MM.1S (cell line): ENCODE results near the gene GPSM1.
"Not testable (repeated sequence)": the region's sequence is repeated elsewhere in the genome, so short reads cannot be mapped to it uniquely, and the experiment has no call there.

ENCODE experiments used
- DNase-seq: peaks from one replicate; pipeline ENCODE4 v3.0.0-alpha.2; 2015
- H2AFZ ChIP-seq: fragments of 300-600 bp; sonication (generic); 2 replicates; pipeline ENCODE4 v1.6.0; 2016; ENCODE audit warnings: antibody characterized with exemption, low read length
- H3F3A ChIP-seq: fragments of 300-600 bp; sonication (generic); 2 replicates; pipeline ENCODE4 v1.6.1; 2016; ENCODE audit warnings: mild to moderate bottlenecking, antibody characterized with exemption, low read length, moderate library complexity, mixed read lengths; ENCODE audit not compliant: insufficient read depth
- H3K27ac ChIP-seq: fragments of 300-600 bp; sonication (generic); 2 replicates; pipeline ENCODE4 v1.5.1; 2016; ENCODE audit warnings: mild to moderate bottlenecking, low read length
- H3K27me3 ChIP-seq: fragments of 300-600 bp; sonication (generic); replicated peaks from 2 replicates; pipeline ENCODE4 v1.6.0; 2016; ENCODE audit warnings: low read length; ENCODE audit not compliant: insufficient read depth
- H3K36me3 ChIP-seq: fragments of 300-600 bp; sonication (generic); replicated peaks from 2 replicates; pipeline ENCODE4 v1.6.1; 2016; ENCODE audit warnings: mild to moderate bottlenecking, low read length, mixed read lengths; ENCODE audit not compliant: insufficient read depth
- H3K4me1 ChIP-seq: fragments of 300-600 bp; sonication (generic); 2 replicates; pipeline ENCODE4 v1.6.1; 2016; ENCODE audit warnings: low read length, mixed read lengths
- H3K4me2 ChIP-seq: fragments of 300-600 bp; sonication (generic); 2 replicates; pipeline ENCODE4 v1.6.0; 2016; ENCODE audit warnings: low read depth, low read length
- H3K4me3 ChIP-seq: fragments of 300-600 bp; sonication (generic); 2 replicates; pipeline ENCODE4 v1.5.1; 2016; ENCODE audit warnings: low read length, mixed read lengths
- H3K79me2 ChIP-seq: fragments of 300-600 bp; sonication (generic); 2 replicates; pipeline ENCODE4 v1.6.1; 2016; ENCODE audit warnings: mixed run types, low read length, mixed read lengths
- H3K9ac ChIP-seq: fragments of 300-600 bp; sonication (generic); 2 replicates; pipeline ENCODE4 v1.6.1; 2016; ENCODE audit warnings: low read length, mixed read lengths
- H3K9me2 ChIP-seq: fragments of 300-600 bp; sonication (generic); replicated peaks from 2 replicates; pipeline ENCODE4 v1.6.1; 2016; ENCODE audit warnings: mild to moderate bottlenecking, low read length, mixed read lengths; ENCODE audit not compliant: insufficient read depth
- H3K9me3 ChIP-seq: fragments of 300-600 bp; sonication (generic); replicated peaks from 2 replicates; pipeline ENCODE4 v1.6.1; 2016; ENCODE audit warnings: mild to moderate bottlenecking, low read length, mixed read lengths; ENCODE audit not compliant: insufficient read depth
- H4K20me1 ChIP-seq: fragments of 300-600 bp; sonication (generic); 2 replicates; pipeline ENCODE4 v1.6.1; 2016; ENCODE audit warnings: mild to moderate bottlenecking, low read length, moderate library complexity, mixed read lengths; ENCODE audit not compliant: insufficient read depth
- EZH2 ChIP-seq: fragments of 300-600 bp; sonication (generic); optimal IDR thresholded peaks from 2 replicates; pipeline ENCODE3; 2017; ENCODE audit warnings: low read depth, mild to moderate bottlenecking, antibody characterized with exemption, low read length, mixed read lengths
- EZH2phosphoT487 ChIP-seq: fragments of 300-600 bp; sonication (generic); IDR thresholded peaks from 2 replicates; pipeline ENCODE4 v1.6.1; 2018; ENCODE audit warnings: antibody characterized with exemption, low read length
- TF ChIP-seq, protein P1 (sequence below): fragments of 300-600 bp; sonication (generic); IDR thresholded peaks from 2 replicates; pipeline ENCODE4 v1.5.1; 2016; ENCODE audit warnings: antibody characterized with exemption, low read length, mixed read lengths

The GPSM1 gene

DNA sequence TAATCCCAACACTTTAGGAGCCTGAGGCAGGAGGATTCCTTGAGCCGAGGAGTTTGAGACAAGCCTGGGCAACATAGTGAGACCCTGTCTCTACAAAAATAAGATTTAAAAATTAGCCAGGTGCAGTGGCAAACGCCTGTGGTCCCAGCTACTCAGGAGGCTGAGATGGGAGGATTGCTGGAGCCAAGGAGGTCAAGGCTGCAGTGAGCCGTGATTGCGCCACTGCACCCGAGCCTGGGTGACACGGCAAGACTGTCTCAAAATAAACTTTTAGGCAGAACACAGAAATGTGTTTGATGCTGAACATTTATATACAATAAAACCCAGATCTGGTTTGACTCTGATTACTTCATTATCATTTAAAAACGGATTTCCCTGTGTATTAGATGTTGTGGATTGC is 78.1 kb downstream of the GPSM1 start:
- H3K4me1 ChIP-seq, result peaks cover 31% of the 10 kb centered on the region
- H3F3A ChIP-seq, result 0 out of 2 replicates have a peak, but pooled peaks cover 4% of the 10 kb centered on the region
- no peak overlapping the region for H3K4me3 ChIP-seq
- peaks cover 21% of the 10 kb centered on the region for H3K79me2 ChIP-seq
- no peak overlapping the region for H3K9ac ChIP-seq
- no peaks in the 10 kb centered on the region for H3K36me3 ChIP-seq
- H3K9me3 ChIP-seq, result no peaks in the 10 kb centered on the region
- H3K27ac ChIP-seq, result no peak overlapping the region; the same call in 1 of the 2 replicates
- no peaks in the 10 kb centered on the region for H3K9me2 ChIP-seq
- H3K27me3 ChIP-seq, result no peaks in the 10 kb centered on the region
- H4K20me1 ChIP-seq, result no peaks in the 10 kb centered on the region
- no peak overlapping the region for H2AFZ ChIP-seq
- TF ChIP-seq, protein P1, sequence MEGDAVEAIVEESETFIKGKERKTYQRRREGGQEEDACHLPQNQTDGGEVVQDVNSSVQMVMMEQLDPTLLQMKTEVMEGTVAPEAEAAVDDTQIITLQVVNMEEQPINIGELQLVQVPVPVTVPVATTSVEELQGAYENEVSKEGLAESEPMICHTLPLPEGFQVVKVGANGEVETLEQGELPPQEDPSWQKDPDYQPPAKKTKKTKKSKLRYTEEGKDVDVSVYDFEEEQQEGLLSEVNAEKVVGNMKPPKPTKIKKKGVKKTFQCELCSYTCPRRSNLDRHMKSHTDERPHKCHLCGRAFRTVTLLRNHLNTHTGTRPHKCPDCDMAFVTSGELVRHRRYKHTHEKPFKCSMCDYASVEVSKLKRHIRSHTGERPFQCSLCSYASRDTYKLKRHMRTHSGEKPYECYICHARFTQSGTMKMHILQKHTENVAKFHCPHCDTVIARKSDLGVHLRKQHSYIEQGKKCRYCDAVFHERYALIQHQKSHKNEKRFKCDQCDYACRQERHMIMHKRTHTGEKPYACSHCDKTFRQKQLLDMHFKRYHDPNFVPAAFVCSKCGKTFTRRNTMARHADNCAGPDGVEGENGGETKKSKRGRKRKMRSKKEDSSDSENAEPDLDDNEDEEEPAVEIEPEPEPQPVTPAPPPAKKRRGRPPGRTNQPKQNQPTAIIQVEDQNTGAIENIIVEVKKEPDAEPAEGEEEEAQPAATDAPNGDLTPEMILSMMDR, result no peak
- TF ChIP-seq EZH2 (no peak), EZH2phosphoT487 (no peak)
- H3K4me2 ChIP-seq, result no peak overlapping the region
- no peak for DNase-seq

DNA sequence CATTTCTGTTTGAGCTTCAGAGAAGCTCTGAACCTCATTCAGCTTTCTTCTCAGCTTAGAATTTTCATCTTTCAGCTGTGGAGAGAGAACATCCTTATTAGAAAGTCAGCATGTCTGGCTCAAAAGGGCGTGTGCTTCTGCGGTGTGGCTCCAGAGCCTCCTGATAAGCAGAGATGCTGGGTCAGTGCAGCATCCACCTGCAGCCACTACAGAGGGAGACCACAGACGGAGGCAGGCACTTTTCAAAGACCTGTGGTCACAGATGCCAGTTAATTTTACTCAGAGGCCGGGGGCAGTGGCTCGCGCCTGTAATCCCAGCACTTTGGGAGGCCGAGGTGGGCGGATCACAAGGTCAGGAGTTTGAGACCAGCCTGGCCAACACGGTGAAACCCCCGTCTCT is 78.6 kb downstream of the GPSM1 start:
- H3K9ac ChIP-seq, H3K4me2 ChIP-seq, H2AFZ ChIP-seq, H3K27ac ChIP-seq, H3K36me3 ChIP-seq, H3K9me3 ChIP-seq, H4K20me1 ChIP-seq, H3K27me3 ChIP-seq, H3K9me2 ChIP-seq, DNase-seq, H3K4me3 ChIP-seq, H3F3A ChIP-seq: not testable (repeated sequence)
- peaks cover 28% of the 10 kb centered on the region for H3K4me1 ChIP-seq
- H3K79me2 ChIP-seq, result peaks cover 25% of the 10 kb centered on the region

DNA sequence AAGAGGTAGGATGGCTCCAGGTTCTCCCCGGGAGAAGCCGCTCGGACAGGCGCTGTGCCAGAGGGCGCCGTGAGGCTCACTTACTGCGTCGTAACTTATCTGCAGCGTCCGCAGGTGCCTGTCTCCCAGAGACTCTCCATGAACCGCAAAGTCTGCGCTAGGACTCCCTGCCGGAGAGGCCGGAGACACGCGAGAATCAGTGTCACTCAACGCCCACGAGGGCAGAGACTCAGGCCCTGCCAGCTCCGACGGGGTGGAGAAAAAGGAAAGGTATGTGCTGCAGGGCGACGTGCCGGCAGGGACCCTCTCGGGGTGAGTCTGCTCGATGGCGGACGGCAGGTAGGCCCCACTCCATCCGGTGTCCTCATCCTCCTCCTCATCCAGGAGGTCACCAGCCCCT is 79.7 kb downstream of the GPSM1 start:
- not testable (repeated sequence) for H3K4me3 ChIP-seq, H3K27ac ChIP-seq, H3K36me3 ChIP-seq, H3F3A ChIP-seq, H4K20me1 ChIP-seq, H3K27me3 ChIP-seq, H3K9ac ChIP-seq, H3K9me3 ChIP-seq, H2AFZ ChIP-seq, H3K9me2 ChIP-seq, H3K4me2 ChIP-seq, DNase-seq
- peaks cover 36% of the 10 kb centered on the region for H3K4me1 ChIP-seq
- peaks cover 37% of the 10 kb centered on the region for H3K79me2 ChIP-seq

DNA sequence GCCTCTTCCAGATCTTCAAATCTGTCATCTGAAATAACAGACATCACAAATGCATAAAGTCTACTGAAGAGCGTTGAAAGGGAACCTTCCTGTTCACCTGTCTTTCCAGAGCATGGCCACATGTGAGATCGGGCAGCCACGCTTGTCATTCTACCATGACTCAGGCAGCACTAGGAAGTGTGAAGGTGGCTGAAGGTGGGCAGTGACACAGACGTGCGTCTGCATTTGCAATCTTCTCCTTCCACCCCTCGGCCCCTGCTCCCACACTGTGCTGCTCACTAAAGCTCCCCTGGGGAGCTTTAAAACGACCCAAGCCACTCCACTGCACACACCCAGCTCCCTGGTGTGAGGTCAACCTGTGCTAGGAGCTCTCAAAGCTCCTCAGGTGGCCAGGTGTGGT is 80.6 kb downstream of the GPSM1 start:
- TF ChIP-seq EZH2phosphoT487, result no peak
- TF ChIP-seq, protein P1, result no peak
- TF ChIP-seq EZH2, result no peak
- peaks cover 45% of the 10 kb centered on the region for H3K79me2 ChIP-seq
- H3K27ac ChIP-seq, result no peak overlapping the region
- 0 out of 2 replicates have a peak, but pooled peaks cover 5% of the 10 kb centered on the region for H3K36me3 ChIP-seq
- no peaks in the 10 kb centered on the region for H3K9me3 ChIP-seq
- no peaks in the 10 kb centered on the region for H4K20me1 ChIP-seq
- H3K4me1 ChIP-seq, result peaks cover 37% of the 10 kb centered on the region
- 0 out of 2 replicates have a peak, but pooled peaks cover 4% of the 10 kb centered on the region for H3F3A ChIP-seq
- H2AFZ ChIP-seq, result no peak overlapping the region
- no peak overlapping the region for H3K4me2 ChIP-seq
- H3K9ac ChIP-seq, result no peak overlapping the region
- no peak overlapping the region for H3K4me3 ChIP-seq
- DNase-seq, result no peak
- H3K9me2 ChIP-seq, result no peaks in the 10 kb centered on the region
- H3K27me3 ChIP-seq, result no peaks in the 10 kb centered on the region
